D721Med (cell line): ENCODE measurements around the gene CNIH2.

ENCODE experiments used
- DNase-seq: peaks from one replicate; pipeline ENCODE4 v3.0.0; 2011; ENCODE audit warnings: low spot score; ENCODE audit not compliant: insufficient read length
- FAIRE-seq: peaks from 2 replicates; lab custom pipeline; 2011; peaks lifted over from hg19 to GRCh38; lab: Jason Lieb, UNC
- TF ChIP-seq, protein P1 (sequence below): IDR thresholded peaks from 2 replicates; pipeline ENCODE4 v1.5.1; 2012; ENCODE audit warnings: mild to moderate bottlenecking, control low read depth; ENCODE audit not compliant: insufficient read depth; ENCODE audit errors: missing control alignments

Gene CNIH2

DNA sequence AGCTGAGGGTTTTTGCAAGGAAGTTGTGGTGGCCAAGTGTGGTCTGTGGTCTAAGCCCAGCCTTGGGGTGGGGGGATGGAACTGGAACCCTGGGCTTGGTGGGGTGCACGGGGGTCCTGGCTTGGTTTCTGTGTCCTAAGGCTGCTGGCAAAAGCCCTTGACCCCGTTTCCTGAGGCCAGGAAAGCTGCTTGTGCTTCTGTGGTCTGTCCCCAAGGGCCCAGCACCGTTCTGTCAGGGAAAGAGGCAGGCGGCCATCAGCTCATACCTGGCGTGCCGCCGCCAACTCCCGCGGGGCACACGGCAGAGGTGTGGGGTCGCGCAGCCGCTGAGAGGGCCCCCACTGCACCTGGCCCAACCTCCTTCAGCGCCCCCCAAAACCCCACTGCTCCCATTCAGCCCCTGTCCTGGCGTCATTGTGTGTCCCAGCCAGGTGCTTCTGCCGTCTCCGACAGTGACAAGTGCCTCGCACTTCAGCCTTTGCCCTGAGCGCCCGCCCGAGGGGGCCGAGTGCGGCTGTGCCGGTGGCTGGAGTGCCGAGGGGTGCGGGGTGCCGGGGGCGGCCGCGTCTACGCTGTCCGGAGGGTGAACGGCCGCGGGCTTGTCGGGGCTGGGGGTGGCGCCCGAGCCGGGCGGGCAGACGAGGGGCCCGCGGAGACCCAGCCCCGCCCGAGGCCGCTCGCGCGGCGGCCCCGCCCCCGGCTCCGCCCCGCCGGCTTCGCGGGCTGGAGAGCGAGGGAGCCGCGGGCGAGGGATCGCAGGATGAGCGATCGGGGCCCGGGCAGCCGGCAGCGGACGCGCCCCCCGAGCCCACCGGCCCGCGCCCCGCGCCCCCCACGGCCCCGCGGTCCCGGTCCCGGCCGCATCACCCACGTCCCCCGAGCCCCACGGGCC lies at the start of gene CNIH2:
Gene CNIH2 (plus strand): TSS at position 705 of the 892 bp plus-strand sequence. CDS start 282 bp downstream, outside the sequence.
- TF ChIP-seq, protein P1, sequence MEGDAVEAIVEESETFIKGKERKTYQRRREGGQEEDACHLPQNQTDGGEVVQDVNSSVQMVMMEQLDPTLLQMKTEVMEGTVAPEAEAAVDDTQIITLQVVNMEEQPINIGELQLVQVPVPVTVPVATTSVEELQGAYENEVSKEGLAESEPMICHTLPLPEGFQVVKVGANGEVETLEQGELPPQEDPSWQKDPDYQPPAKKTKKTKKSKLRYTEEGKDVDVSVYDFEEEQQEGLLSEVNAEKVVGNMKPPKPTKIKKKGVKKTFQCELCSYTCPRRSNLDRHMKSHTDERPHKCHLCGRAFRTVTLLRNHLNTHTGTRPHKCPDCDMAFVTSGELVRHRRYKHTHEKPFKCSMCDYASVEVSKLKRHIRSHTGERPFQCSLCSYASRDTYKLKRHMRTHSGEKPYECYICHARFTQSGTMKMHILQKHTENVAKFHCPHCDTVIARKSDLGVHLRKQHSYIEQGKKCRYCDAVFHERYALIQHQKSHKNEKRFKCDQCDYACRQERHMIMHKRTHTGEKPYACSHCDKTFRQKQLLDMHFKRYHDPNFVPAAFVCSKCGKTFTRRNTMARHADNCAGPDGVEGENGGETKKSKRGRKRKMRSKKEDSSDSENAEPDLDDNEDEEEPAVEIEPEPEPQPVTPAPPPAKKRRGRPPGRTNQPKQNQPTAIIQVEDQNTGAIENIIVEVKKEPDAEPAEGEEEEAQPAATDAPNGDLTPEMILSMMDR: no peak
- FAIRE-seq: no peak
- DNase-seq: peak; percentile 77

DNA sequence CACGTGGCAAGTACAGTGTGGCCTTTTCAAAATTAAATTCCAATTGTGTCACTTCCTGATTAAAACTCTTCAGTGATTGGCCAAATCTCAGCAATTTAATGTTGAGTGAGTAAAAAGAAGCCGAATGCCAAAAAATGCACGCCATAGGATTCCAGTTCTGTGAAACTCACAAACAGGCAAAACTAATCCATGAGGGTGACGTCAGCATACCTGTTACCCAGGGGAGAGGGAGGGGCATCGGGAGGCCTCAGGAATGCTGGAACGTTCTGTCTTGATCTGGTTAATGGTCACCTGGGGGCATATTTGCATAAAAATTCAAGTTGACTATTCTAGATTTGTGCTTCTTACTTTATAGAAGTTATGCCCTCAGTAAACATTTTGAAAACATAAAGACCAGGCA lies 49.5 kb upstream of the CNIH2 start:
- no peak for DNase-seq
- TF ChIP-seq, protein P1: no peak
- FAIRE-seq: no peak

DNA sequence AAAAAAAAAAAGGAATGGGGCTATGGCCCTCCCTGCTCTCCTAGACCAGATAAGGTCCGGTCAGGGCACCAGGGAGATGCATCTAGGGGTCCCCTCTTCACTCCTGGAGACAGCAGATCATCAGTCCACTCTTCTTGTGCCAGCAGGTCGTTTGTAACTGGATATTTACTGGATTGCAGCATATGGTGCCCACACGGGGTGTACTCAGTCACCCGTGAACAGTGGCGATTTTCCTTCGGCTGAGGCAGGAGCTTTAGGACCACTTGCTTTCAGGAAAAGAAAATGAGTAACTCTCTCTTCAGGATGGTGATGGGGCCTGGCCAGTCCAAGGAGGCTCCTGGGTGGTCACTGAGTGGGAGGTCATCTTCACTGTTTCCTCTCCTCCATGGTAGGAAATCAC lies 47.8 kb upstream of the CNIH2 start:
- TF ChIP-seq, protein P1: no peak
- FAIRE-seq: no peak
- no peak for DNase-seq

DNA sequence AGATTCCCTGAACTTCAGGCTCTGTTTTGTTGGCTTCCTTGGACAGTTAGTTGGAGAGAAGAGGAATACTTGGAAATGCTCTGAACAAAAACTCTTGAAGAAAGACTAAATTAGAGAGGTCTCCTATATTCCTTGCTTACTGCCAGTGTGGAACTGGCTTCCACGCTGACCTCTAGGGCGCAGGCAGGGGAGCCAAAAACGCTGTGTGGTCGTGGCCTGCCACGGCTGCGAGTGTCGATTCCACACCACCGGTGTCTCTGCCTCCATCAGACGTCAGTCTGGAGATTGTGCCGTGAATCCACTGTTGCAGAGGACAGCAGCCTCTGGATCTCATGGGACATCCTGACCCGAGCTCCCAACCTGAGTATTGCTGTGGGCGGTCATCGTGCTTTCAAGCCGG lies 47.0 kb upstream of the CNIH2 start:
- TF ChIP-seq, protein P1: no peak
- DNase-seq (no peak), FAIRE-seq (no peak)

DNA sequence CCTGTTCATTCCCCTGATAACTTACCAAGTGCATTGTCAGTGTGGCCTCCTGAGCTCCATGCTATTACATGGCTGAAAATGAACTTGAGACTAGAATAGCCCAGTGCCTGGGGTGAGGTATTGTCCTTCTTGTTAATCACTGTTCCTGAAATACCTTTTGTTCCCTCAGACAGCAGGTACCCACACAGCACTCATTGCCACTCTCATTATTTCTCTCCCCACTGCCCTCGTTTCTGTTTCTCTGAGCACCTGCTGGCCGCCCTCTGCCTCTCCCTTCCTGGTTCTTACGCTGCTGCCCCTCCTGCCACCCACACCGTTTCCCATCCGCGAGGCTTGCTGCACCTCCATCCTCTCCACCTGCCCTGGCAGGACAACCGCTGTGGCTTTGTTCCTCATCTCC lies 46.4 kb upstream of the CNIH2 start:
- TF ChIP-seq, protein P1: no peak
- DNase-seq: no peak
- FAIRE-seq: no peak

DNA sequence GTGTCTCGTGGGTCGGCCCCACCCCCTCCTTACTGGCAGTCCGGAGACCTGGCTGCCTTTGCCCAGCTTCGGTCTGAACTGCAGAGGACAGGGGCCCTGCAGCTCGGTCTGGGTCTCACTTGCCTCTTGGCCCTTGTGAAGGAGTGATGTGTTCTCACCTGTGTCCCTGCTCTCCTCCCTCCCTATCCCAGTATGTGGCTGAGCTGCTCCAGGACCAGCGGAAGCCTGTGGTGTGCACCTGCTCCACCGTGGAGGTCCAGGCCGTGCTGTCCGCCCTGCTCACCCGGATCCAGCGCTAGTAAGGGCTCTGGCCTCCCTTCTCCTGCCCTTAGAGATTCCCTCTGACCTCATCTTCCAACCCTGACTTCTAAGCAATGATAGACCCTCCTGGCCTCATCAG lies 45.2 kb upstream of the CNIH2 start:
- no peak for DNase-seq
- TF ChIP-seq, protein P1: no peak
- FAIRE-seq: no peak

DNA sequence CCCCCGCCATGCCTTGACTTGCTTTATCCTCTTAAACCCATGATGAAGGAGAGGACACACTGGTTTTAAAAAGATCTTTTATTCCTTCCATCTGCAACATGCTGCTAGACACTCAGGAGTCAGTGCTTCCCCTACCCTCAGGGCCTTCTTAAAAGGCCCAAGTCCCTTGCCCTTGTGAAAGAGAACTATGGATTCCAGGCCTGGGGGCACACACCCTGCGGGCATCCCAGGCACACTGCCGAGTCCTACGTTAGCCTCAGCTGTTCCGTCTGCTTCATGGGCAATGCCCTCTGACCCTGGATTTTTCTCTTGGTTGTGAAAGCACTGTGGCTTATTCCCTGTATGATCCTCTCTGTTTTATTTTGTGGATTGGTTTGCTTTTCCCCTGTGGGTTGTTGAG lies 44.7 kb upstream of the CNIH2 start:
- FAIRE-seq (no peak), DNase-seq (no peak)
- TF ChIP-seq, protein P1: no peak
